Liver (tissue), 9 donors: ENCODE measurements around the gene PRSS22. TPM values are rescaled to one million over a fixed set of nuclear protein-coding genes. Genes with fewer than 3 reads are reported as not detected.
"Not testable (repeated sequence)": the region's sequence is repeated elsewhere in the genome, so short reads cannot be mapped to it uniquely, and the experiment has no call there.

Experiments
- DNase-seq: peaks from one replicate; pipeline ENCODE4 v3.0.0-alpha.2; 2017; ENCODE audit warnings: low spot score
- H3K27ac ChIP-seq, 2 donors: one replicate each; pipeline ENCODE4 v1.7.0; 2013; ENCODE audit warnings: inconsistent platforms in 2 of 2, low read length in 2 of 2, control low read depth in 1 of 2, low read depth in 1 of 2, mild to moderate bottlenecking in 1 of 2
- H3K27me3 ChIP-seq, 4 donors: one replicate each; pipeline versions ENCODE4 v1.6.1 to v1.7.0; 2013; ENCODE audit warnings: low read length in 3 of 4, inconsistent platforms in 1 of 4, mild to moderate bottlenecking in 1 of 4, moderate library complexity in 1 of 4; ENCODE audit not compliant: control insufficient read depth in 4 of 4, insufficient read depth in 4 of 4
- H3K36me3 ChIP-seq, 4 donors: one replicate each; pipeline versions ENCODE4 v1.6.1 to v1.7.0; 2013; ENCODE audit warnings: low read length in 3 of 4, mild to moderate bottlenecking in 3 of 4, low read depth in 1 of 4, moderate library complexity in 1 of 4; ENCODE audit not compliant: control insufficient read depth in 4 of 4, insufficient read depth in 3 of 4
- H3K4me1 ChIP-seq, 4 donors: one replicate each; pipeline versions ENCODE4 v1.6.1 to v1.7.0; 2013; ENCODE audit warnings: low read length in 3 of 4, mild to moderate bottlenecking in 3 of 4, moderate library complexity in 1 of 4; ENCODE audit not compliant: control insufficient read depth in 4 of 4, insufficient read depth in 4 of 4
- H3K4me3 ChIP-seq, 3 donors: one replicate each; pipeline versions ENCODE4 v1.6.1 to v1.7.0; 2013; ENCODE audit warnings: low read length in 3 of 3, control low read depth in 1 of 3, low read depth in 1 of 3, mild to moderate bottlenecking in 1 of 3
- H3K9ac ChIP-seq, 2 donors: one replicate each; pipeline ENCODE4 v1.7.0; 2013; ENCODE audit warnings: low read length in 2 of 2, mild to moderate bottlenecking in 2 of 2, moderate library complexity in 2 of 2, control low read depth in 1 of 2, low read depth in 1 of 2
- H3K9me3 ChIP-seq, 4 donors: one replicate each; pipeline versions ENCODE4 v1.6.1 to v1.7.0; 2013; ENCODE audit warnings: low read length in 3 of 4; ENCODE audit not compliant: control insufficient read depth in 4 of 4
- CTCF ChIP-seq: fragments of 150-350 bp; IDR thresholded peaks from 2 replicates; pipeline ENCODE4 v1.5.1; 2017; ENCODE audit warnings: improper control_type of control experiment, low read depth, low read length; ENCODE audit not compliant: missing input control
- EGR1 ChIP-seq, 2 donors: IDR thresholded peaks; 2 replicates each; pipeline ENCODE4 v1.6.1; 2016 to 2018; ENCODE audit warnings: antibody characterized with exemption in 2 of 2, low read depth in 2 of 2
- HNF4A ChIP-seq, 2 donors: conservative IDR thresholded peaks; 2 replicates each; pipeline ENCODE4 v1.6.1; 2016; ENCODE audit warnings: antibody characterized with exemption in 2 of 2, mild to moderate bottlenecking in 2 of 2
- HNF4G ChIP-seq: IDR thresholded peaks from 2 replicates; pipeline ENCODE4 v1.6.1; 2016; ENCODE audit warnings: antibody characterized with exemption
- JUND ChIP-seq, 2 donors: IDR thresholded peaks; 2 replicates each; pipeline ENCODE4 v1.6.1; 2016; ENCODE audit warnings: antibody characterized with exemption in 2 of 2
- MAX ChIP-seq: IDR thresholded peaks from 2 replicates; pipeline ENCODE4 v1.6.1; 2016; ENCODE audit warnings: antibody characterized with exemption
- RAD21 ChIP-seq, 2 donors: IDR thresholded peaks; 2 replicates each; pipeline ENCODE4 v1.6.1; 2016; ENCODE audit warnings: antibody characterized with exemption in 2 of 2, mild to moderate bottlenecking in 2 of 2
- RXRA ChIP-seq, 2 donors: IDR thresholded peaks; 2 replicates each; pipeline ENCODE4 v1.6.1; 2017 to 2018; ENCODE audit warnings: antibody characterized with exemption in 2 of 2, mild to moderate bottlenecking in 1 of 2
- SP1 ChIP-seq: IDR thresholded peaks from 2 replicates; pipeline ENCODE4 v1.6.1; 2018; ENCODE audit warnings: antibody characterized with exemption, mild to moderate bottlenecking
- YY1 ChIP-seq: IDR thresholded peaks from 2 replicates; pipeline ENCODE4 v1.6.1; 2016; ENCODE audit warnings: antibody characterized with exemption, mild to moderate bottlenecking
- WGBS: extraction: QIAGEN DNeasy Blood & Tissue Kit; methylation state at CpG from one replicate; pipeline ENCODE4 v1.1.7; 2013; 5-methylcytosine and 5-hydroxymethylcytosine counted together
- polyA plus RNA-seq, 2 donors: library from polyadenylated mRNA; stranded (reverse) in 1 of 2; unstranded in 1 of 2; fragments of 200-250 nt in 1 of 2; fragments of >200 nt in 1 of 2; fragmentation: Nextera tagmentation in 1 of 2; extraction: Ambion mirVana in 1 of 2; gene quantifications; one replicate each; pipeline versions ENCODE4 v1.2.1 to v1.2.3, GENCODE V29; 2013 to 2015
- total RNA-seq, 2 donors: library from RNA; depleted of rRNA; stranded (reverse); fragments of >200 nt; gene quantifications; one replicate each; pipeline ENCODE4 v1.2.3, GENCODE V29; 2014
- TF ChIP-seq, protein P1 (sequence below): IDR thresholded peaks from 2 replicates; pipeline ENCODE4 v1.6.1; 2016; ENCODE audit warnings: antibody characterized with exemption
- donor health status: healthy.
- donor health status: healthy.
- donor health status: healthy.
- donor health status: healthy.
- donor health status: healthy.

The PRSS22 gene, protein sequence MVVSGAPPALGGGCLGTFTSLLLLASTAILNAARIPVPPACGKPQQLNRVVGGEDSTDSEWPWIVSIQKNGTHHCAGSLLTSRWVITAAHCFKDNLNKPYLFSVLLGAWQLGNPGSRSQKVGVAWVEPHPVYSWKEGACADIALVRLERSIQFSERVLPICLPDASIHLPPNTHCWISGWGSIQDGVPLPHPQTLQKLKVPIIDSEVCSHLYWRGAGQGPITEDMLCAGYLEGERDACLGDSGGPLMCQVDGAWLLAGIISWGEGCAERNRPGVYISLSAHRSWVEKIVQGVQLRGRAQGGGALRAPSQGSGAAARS
- 1 to 10 TPM in 1 of 2 donors, not detected in 1; 1.1 TPM for total RNA-seq
- polyA plus RNA-seq: under 1 TPM; 0.23 to 0.32 TPM

- H3K27ac ChIP-seq: peak within 1 kb of the TSS in 1 of 2 donors; percentile 22
- H3K4me3 ChIP-seq: no peak within 1 kb of the TSS
These were observed at the start of gene PRSS22 for GRCh38 chr16:2857451-2858244. Gene PRSS22, minus strand, starts transcription at chr16:2858170. Its CDS starts 66 bp downstream, at chr16:2858104.

DNA sequence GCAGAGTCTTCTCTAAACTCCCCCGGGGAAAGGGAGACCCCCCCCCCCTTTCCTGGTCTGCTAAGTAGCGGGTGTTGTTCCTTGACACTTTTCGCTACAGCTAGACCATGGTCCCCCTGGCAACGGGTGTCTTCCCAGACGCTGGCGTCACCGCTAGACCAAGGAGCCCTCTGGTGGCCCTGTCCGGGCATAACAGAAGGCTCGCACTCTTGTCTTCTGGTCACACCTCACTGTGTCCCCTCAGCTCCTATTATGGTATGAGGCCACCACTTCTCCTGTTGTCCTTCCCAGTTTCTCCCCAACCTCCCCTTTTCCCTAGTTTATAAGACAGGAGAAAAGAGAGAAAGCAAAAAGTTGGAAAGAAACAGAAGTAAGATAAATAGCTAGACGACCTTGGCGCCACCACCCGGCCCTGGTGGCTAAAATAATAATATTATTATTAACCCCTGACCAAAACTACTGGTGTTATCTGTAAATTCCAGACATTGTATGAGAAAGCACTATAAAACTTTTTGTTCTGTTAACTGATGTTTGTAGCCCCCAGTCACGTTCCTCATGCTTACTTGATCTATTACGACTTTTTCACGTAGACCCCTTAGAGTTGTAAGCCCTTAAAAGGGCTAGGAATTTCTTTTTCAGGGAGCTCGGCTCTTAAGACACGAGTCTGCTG lies 49.2 kb upstream of the PRSS22 start:
- TF ChIP-seq RAD21 (IDR thresholded peaks at IDR 0.05) (peak in 1 of 2 donors; percentile 48), CTCF (peak; percentile 32)
- DNase-seq, H3K27ac ChIP-seq, H3K9me3 ChIP-seq, H3K4me3 ChIP-seq, H3K27me3 ChIP-seq, H3K36me3 ChIP-seq, H3K9ac ChIP-seq: not testable (repeated sequence)
- H3K4me1 ChIP-seq: peaks cover 0 to 22% (median 11%) of the 10 kb centered on the region in 4 donors
- 25% methylated on average over 17 of the region's 17 CpGs for WGBS

More at GRCh38 chr16:2857451-2858244, at the start of gene PRSS22:
- WGBS: 9% methylated on average over 42 of the region's 42 CpGs
- H3K9ac ChIP-seq: no peak within 1 kb of the TSS
- TF ChIP-seq MAX (no peak), HNF4G (no peak), HNF4A (conservative IDR thresholded peaks at IDR 0.05) (no peak), JUND (IDR thresholded peaks at IDR 0.05) (no peak), CTCF (no peak)
- TF ChIP-seq, protein P1, sequence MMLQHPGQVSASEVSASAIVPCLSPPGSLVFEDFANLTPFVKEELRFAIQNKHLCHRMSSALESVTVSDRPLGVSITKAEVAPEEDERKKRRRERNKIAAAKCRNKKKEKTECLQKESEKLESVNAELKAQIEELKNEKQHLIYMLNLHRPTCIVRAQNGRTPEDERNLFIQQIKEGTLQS: no peak
- peaks cover 0 to 15% (median under 1%) of the 10 kb centered on the region in 4 donors for H3K9me3 ChIP-seq
- no peak for DNase-seq
- H3K36me3 ChIP-seq: no peaks in the 10 kb centered on the region
- peaks cover 0 to 5% (median under 1%) of the 10 kb centered on the region in 4 donors for H3K4me1 ChIP-seq
- H3K27me3 ChIP-seq: peaks cover 0 to 2% (median 0%) of the 10 kb centered on the region in 4 donors

DNA sequence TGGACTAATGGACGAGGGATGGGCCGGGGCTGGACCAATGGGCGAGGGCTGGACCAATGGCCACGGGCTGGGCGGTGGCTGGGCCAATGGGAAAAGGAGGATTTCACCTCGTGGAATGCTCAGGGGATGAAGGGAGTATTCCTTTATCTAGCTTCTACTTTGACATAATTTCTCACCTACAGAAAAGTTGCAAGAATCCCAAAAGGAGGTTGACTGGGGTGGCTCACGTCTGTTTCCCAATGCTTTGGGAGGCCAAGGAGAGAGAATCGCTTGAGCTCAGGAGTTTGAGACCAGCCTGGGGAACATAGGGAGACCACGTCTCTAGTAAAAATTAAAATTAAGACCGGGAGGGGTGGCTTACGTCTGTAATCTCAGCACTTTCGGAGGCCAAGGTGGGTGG lies 48.0 kb upstream of the PRSS22 start:
- Histone ChIP-seq H3K9ac (no peak overlapping the region), H3K27me3 (no peaks in the 10 kb centered on the region), H3K4me1 (peaks cover 0 to 17% (median 7%) of the 10 kb centered on the region in 4 donors), H3K9me3 (no peaks in the 10 kb centered on the region), H3K36me3 (no peaks in the 10 kb centered on the region), H3K27ac (no peak overlapping the region), H3K4me3 (no peak overlapping the region)
- DNase-seq: no peak
- WGBS: 30% methylated on average over 12 of the region's 12 CpGs
- TF ChIP-seq SP1: peak; percentile 24
- TF ChIP-seq MAX: no peak
- no peak for TF ChIP-seq EGR1 (IDR thresholded peaks at IDR 0.05; ENCODE audit: low read depth in 2 of 2)
- TF ChIP-seq YY1: no peak
- no peak for TF ChIP-seq RXRA (IDR thresholded peaks at IDR 0.05)
